SK-N-SH (cell line): Measurements from ENCODE around the gene CIROP. TPM values are rescaled to one million over a fixed set of nuclear protein-coding genes. Genes with fewer than 3 reads are reported as not detected.

ENCODE experiments used
- CTCF ChIA-PET: fragments of 300-600, 350-600 bp; formaldehyde crosslinking; extraction: SDS; loops from one replicate; lab custom pipeline; 2021; lab: Yijun Ruan, JAX
- POLR2A ChIA-PET: fragments of 350-600 bp; sonication (Branson Sonifier 250); formaldehyde crosslinking; extraction: SDS; loops from one replicate; lab custom pipeline; 2020; ENCODE audit warnings: antibody characterized with exemption, inconsistent platforms; lab: Yijun Ruan, JAX
- DNase-seq: peaks from one replicate; pipeline ENCODE4 v3.0.0; 2012
- H2AFZ ChIP-seq: fragments of 200-600 bp; sonication (generic); 2 replicates; pipeline ENCODE4 v1.8.1; 2016; ENCODE audit warnings: antibody characterized with exemption, mild to moderate bottlenecking, low read depth
- H3F3A ChIP-seq: fragments of 200-600 bp; sonication (generic); replicated peaks from 2 replicates; pipeline ENCODE3; 2016; ENCODE audit warnings: antibody characterized with exemption, mild to moderate bottlenecking; ENCODE audit not compliant: insufficient read depth
- H3K27ac ChIP-seq, 2 experiments: fragments of 200-500 bp in 1 of 2; fragments of 200-600 bp in 1 of 2; sonication (Bioruptor generic) in 1 of 2; sonication (generic), shearing (Covaris generic) in 1 of 2; 2 replicates each; pipeline versions ENCODE4 v1.5.1 to v1.6.1; 2014 to 2016; ENCODE audit warnings: low read depth in 2 of 2, inconsistent platforms in 1 of 2, low read length in 1 of 2, mild to moderate bottlenecking in 1 of 2, mixed read lengths in 1 of 2
- H3K27me3 ChIP-seq: fragments of 200-600 bp; sonication (generic), shearing (Covaris generic); 2 replicates; pipeline ENCODE4 v1.6.1; 2016; ENCODE audit warnings: mixed run types; ENCODE audit not compliant: insufficient read depth
- H3K36me3 ChIP-seq, 2 experiments: fragments of 200-500 bp in 1 of 2; fragments of 200-600 bp in 1 of 2; sonication (Bioruptor generic) in 1 of 2; sonication (generic) in 1 of 2; replicated peaks in 1 of 2; 2 replicates each; pipeline versions ENCODE3 to v1.5.1; 2014 to 2016; ENCODE audit warnings: low read length in 1 of 2, mild to moderate bottlenecking in 1 of 2; ENCODE audit not compliant: insufficient read depth in 2 of 2, control insufficient read depth in 1 of 2
- H3K4me1 ChIP-seq, 2 experiments: fragments of 200-500 bp in 1 of 2; fragments of 200-600 bp in 1 of 2; sonication (Bioruptor generic) in 1 of 2; sonication (generic), shearing (Covaris generic) in 1 of 2; 2 replicates each; pipeline versions ENCODE4 v1.5.1 to v1.6.1; 2014 to 2016; ENCODE audit warnings: low read depth in 1 of 2, low read length in 1 of 2, mixed run types in 1 of 2; ENCODE audit not compliant: insufficient read depth in 2 of 2, control insufficient read depth in 1 of 2
- H3K4me2 ChIP-seq: fragments of 200-600 bp; sonication (generic), shearing (Covaris generic); 2 replicates; pipeline ENCODE4 v1.6.1; 2017; ENCODE audit warnings: mixed run types
- H3K4me3 ChIP-seq, 2 experiments: fragments of 200-500 bp in 1 of 2; fragments of 200-600 bp in 1 of 2; sonication (Bioruptor generic) in 1 of 2; sonication (generic), shearing (Covaris generic) in 1 of 2; 2 replicates each; pipeline versions ENCODE4 v1.5.1 to v1.8.1; 2014 to 2016; ENCODE audit warnings: low read depth in 2 of 2, inconsistent platforms in 1 of 2, low read length in 1 of 2, mild to moderate bottlenecking in 1 of 2, mixed read lengths in 1 of 2, moderate library complexity in 1 of 2
- H3K79me2 ChIP-seq: fragments of 200-600 bp; sonication (generic); 2 replicates; pipeline ENCODE4 v1.8.1; 2017; ENCODE audit warnings: mild to moderate bottlenecking; ENCODE audit not compliant: insufficient read depth
- H3K9ac ChIP-seq: fragments of 200-600 bp; sonication (generic); 2 replicates; pipeline ENCODE4 v1.6.1; 2017; ENCODE audit warnings: mixed run types
- H3K9me2 ChIP-seq: fragments of 200-600 bp; sonication (generic); 2 replicates; pipeline ENCODE4 v1.6.1; 2017; ENCODE audit warnings: mixed run types
- H3K9me3 ChIP-seq: fragments of 200-600 bp; sonication (generic); 2 replicates; pipeline ENCODE4 v1.6.1; 2017; ENCODE audit warnings: mixed run types, mild to moderate bottlenecking, moderate library complexity
- H4K20me1 ChIP-seq: fragments of 200-600 bp; sonication (generic); 2 replicates; pipeline ENCODE4 v1.6.1; 2017; ENCODE audit warnings: mild to moderate bottlenecking, mixed run types; ENCODE audit not compliant: insufficient read depth
- CHD2 ChIP-seq: fragments of 150-350 bp; IDR thresholded peaks from 2 replicates; pipeline ENCODE4 v1.6.1; 2018; ENCODE audit warnings: low read length; ENCODE audit not compliant: partially characterized antibody
- CTCF ChIP-seq: fragments of 200-600 bp; sonication (generic); IDR thresholded peaks from 2 replicates; pipeline ENCODE4 v1.6.1; 2017; ENCODE audit warnings: antibody characterized with exemption, mild to moderate bottlenecking, moderate library complexity
- FOXM1 ChIP-seq: IDR thresholded peaks from 2 replicates; pipeline ENCODE4 v1.4.0; 2012; ENCODE audit warnings: low read depth, mild to moderate bottlenecking
- MAX ChIP-seq: IDR thresholded peaks from 2 replicates; pipeline ENCODE4 v1.4.0; 2012; ENCODE audit warnings: low read depth
- MXI1 ChIP-seq: IDR thresholded peaks from 2 replicates; pipeline ENCODE4 v1.6.1; 2012; ENCODE audit warnings: mild to moderate bottlenecking, low read depth, low read length, improper control_type of control experiment
- RAD21 ChIP-seq: IDR thresholded peaks from 2 replicates; pipeline ENCODE4 v1.6.1; 2012; ENCODE audit warnings: mild to moderate bottlenecking, low read length
- RCOR1 ChIP-seq: fragments of 150-350 bp; IDR thresholded peaks from 2 replicates; pipeline ENCODE4 v1.6.1; 2017; ENCODE audit warnings: antibody characterized with exemption, low read length
- REST ChIP-seq: IDR thresholded peaks from 2 replicates; pipeline ENCODE4 v1.6.1; 2012; ENCODE audit warnings: mild to moderate bottlenecking, low read depth, low read length, moderate library complexity
- SIN3A ChIP-seq: IDR thresholded peaks from 2 replicates; pipeline ENCODE4 v1.6.1; 2012; ENCODE audit warnings: low read depth, mild to moderate bottlenecking, low read length, moderate library complexity, borderline replicate concordance
- SMC3 ChIP-seq: IDR thresholded peaks from 2 replicates; pipeline ENCODE4 v1.6.1; 2012; ENCODE audit warnings: low read depth, low read length, improper control_type of control experiment
- WGBS: methylation state at CpG from one replicate; pipeline ENCODE4 v1.1.6; 2017; ENCODE audit warnings: low lambda C conversion rate; 5-methylcytosine and 5-hydroxymethylcytosine counted together
- polyA plus RNA-seq, 3 experiments: library from polyadenylated mRNA; depleted of rRNA; stranded (reverse); fragments of >200 nt; gene quantifications; 2 replicates each; pipeline ENCODE4 v1.2.3, GENCODE V29; 2012

The CIROP gene
- polyA plus RNA-seq, 1 of the 3 experiments (the other 2 are of a cell fraction): not detected

- H3K4me1 ChIP-seq: peaks cover 20 to 35% of the 10 kb centered on the region in 2 experiments
- H3F3A ChIP-seq: peaks cover 34% of the 10 kb centered on the region
- H3K4me2 ChIP-seq: peak overlapping the region; percentile 45; the same call in 1 of the 2 replicates
- CTCF ChIA-PET: interaction anchor here (0.5 to 33.1 kb wide), 46 partner anchors 9 to 226 kb away, joined by 3 to 1566 read pairs (median 6); partner anchors contain the start of genes ACIN1, AJUBA, C14orf119 and CDH24
- peaks cover 39% of the 10 kb centered on the region for H4K20me1 ChIP-seq
- POLR2A ChIA-PET: interaction anchor here (1.2 to 1.8 kb wide), 3 partner anchors 26 to 83 kb away, joined by 5 to 11 read pairs (median 5); partner anchors contain the start of genes ACIN1 and C14orf119
- peaks cover 72% of the 10 kb centered on the region for H3K79me2 ChIP-seq
- no peak overlapping the region for H3K9ac ChIP-seq
- 77% methylated on average over 4 of the region's 4 CpGs for WGBS
- no peak overlapping the region for H2AFZ ChIP-seq
- no peaks in the 10 kb centered on the region for H3K9me2 ChIP-seq
- TF ChIP-seq REST: no peak
- no peak overlapping the region; a peak in 1 of 4 replicates for H3K4me3 ChIP-seq
- DNase-seq: no peak
- H3K36me3 ChIP-seq: peaks cover 49 to 54% of the 10 kb centered on the region in 2 experiments
- no peaks in the 10 kb centered on the region for H3K9me3 ChIP-seq
- H3K27ac ChIP-seq: peak overlapping the region; percentile 35 to 40; a peak in 3 of 4 replicates
- no peaks in the 10 kb centered on the region for H3K27me3 ChIP-seq
Observed at GRCh38 chr14:23069413-23069806, 35.4 kb downstream of the CIROP start.

- Histone ChIP-seq H3F3A (peaks cover 34% of the 10 kb centered on the region), H3K27me3 (no peaks in the 10 kb centered on the region), H3K4me3 (peak overlapping the region in 1 of 2 experiments; percentile 50; a peak in 1 of 4 replicates), H3K36me3 (peaks cover 50 to 56% of the 10 kb centered on the region in 2 experiments), H3K9me3 (no peaks in the 10 kb centered on the region), H3K27ac (peak overlapping the region; percentile 35 to 40; a peak in 3 of 4 replicates), H3K4me2 (peak overlapping the region; percentile 45; the same call in 1 of the 2 replicates), H3K9ac (no peak overlapping the region), H3K79me2 (peaks cover 68% of the 10 kb centered on the region), H4K20me1 (peaks cover 39% of the 10 kb centered on the region), H3K4me1 (peaks cover 20 to 35% of the 10 kb centered on the region in 2 experiments), H3K9me2 (no peaks in the 10 kb centered on the region)
- ChIA-PET CTCF (interaction anchor here (0.5 to 33.1 kb wide), 52 partner anchors 10 to 226 kb away, joined by 3 to 1566 read pairs (median 5); partner anchors contain the start of genes ACIN1, AJUBA, C14orf119 and CDH24), POLR2A (interaction anchor here (0.8 to 1.8 kb wide), 4 partner anchors 10 to 83 kb away, joined by 3 to 11 read pairs (median 5); partner anchors contain the start of genes ACIN1 and C14orf119)
- DNase-seq: peak; percentile 89
- WGBS: 35% methylated on average over 8 of the region's 8 CpGs
- TF ChIP-seq RCOR1: peak; percentile 61; the same call in 1 of the 2 replicates
- TF ChIP-seq CTCF: peak; percentile 99
- peak; percentile 67; the same call in 1 of the 2 replicates for TF ChIP-seq MAX
- TF ChIP-seq RAD21: peak; percentile 77
- no peak for TF ChIP-seq FOXM1
- TF ChIP-seq MXI1: peak; percentile 61; the same call in 1 of the 2 replicates
- TF ChIP-seq CHD2: peak; percentile 64
- TF ChIP-seq SIN3A: no peak; the same call in 1 of the 2 replicates
- peak; percentile 75 for TF ChIP-seq SMC3
- TF ChIP-seq, all 33 proteins: peak for 7
- H2AFZ ChIP-seq: no peak overlapping the region
Observed at GRCh38 chr14:23068789-23069412, 35.9 kb downstream of the CIROP start.
